H1 (cell line): Measurements from ENCODE around the gene FRMD4A. TPM values are rescaled to one million over a fixed set of nuclear protein-coding genes. Genes with fewer than 3 reads are reported as not detected.

ENCODE experiments used
- GABPA ChIP-seq: IDR thresholded peaks from 2 replicates; pipeline ENCODE4 v1.6.1; 2011; ENCODE audit warnings: mild to moderate bottlenecking, low read length, moderate library complexity, borderline replicate concordance; ENCODE audit not compliant: insufficient read depth
- JUND ChIP-seq: IDR thresholded peaks from 2 replicates; pipeline ENCODE4 v1.6.1; 2011; ENCODE audit warnings: mild to moderate bottlenecking, improper control_type of control experiment, low read length
- RAD21 ChIP-seq, 2 experiments: IDR thresholded peaks in 1 of 2; conservative IDR thresholded peaks in 1 of 2; 2 replicates each; pipeline ENCODE4 v1.6.1; 2011; ENCODE audit warnings: low read depth in 2 of 2, low read length in 2 of 2, improper control_type of control experiment in 1 of 2, inconsistent platforms in 1 of 2, mild to moderate bottlenecking in 1 of 2, moderate library complexity in 1 of 2
- polyA plus RNA-seq, 7 experiments: library from polyadenylated mRNA; depleted of rRNA in 3 of 7; stranded (reverse) in 5 of 7; unstranded in 2 of 7; fragments of >200 nt in 5 of 7; fragments of 200-250 nt in 2 of 7; gene quantifications; 1 replicate in 5 of 7; 2 replicates in 1 of 7; 4 replicates in 1 of 7; pipeline versions ENCODE4 v1.2.1 to v1.2.3, GENCODE V29; 2011 to 2013; ENCODE audit warnings: missing spikeins in 2 of 7, mixed read lengths in 2 of 7
- total RNA-seq: library from RNA; stranded (reverse); fragmentation: NEBNext Ultra II Directional; extraction: Animal tissue kit (Norgen Biotek cat#: 25700); gene quantifications from 2 replicates; pipeline ENCODE4 v1.2.1, GENCODE V29; 2021

FRMD4A gene
- total and polyA plus RNA-seq, 2 of the 8 experiments (the other 6 are each of a cell fraction or from before 2014, with no cell fraction given), result 38.6 to 39.6 TPM

- TF ChIP-seq JUND (no peak), RAD21 (IDR thresholded peaks at IDR 0.05 in 1 of 2, conservative IDR thresholded peaks at IDR 0.05 in 1 of 2; ENCODE audit: low read depth in 2 of 2, low read length in 2 of 2) (no peak), GABPA (no peak)
- TF ChIP-seq, all 59 proteins: peak for 0
Measured at GRCh38 chr10:13717936-13718772, 612.6 kb downstream of the FRMD4A start (continued).
